Type B pancreatic cell (in vitro differentiated cells): ENCODE data around the gene C22orf39. TPM values are rescaled to one million over a fixed set of nuclear protein-coding genes. Genes with fewer than 3 reads are reported as not detected.

Experiments used
- DNase-seq: peaks from one replicate; pipeline ENCODE4 v3.0.0; 2021; ENCODE audit warnings: mixed read lengths; ENCODE audit not compliant: unreplicated experiment; ENCODE audit errors: extremely low spot score
- H3K27ac Mint-ChIP-seq: 2 replicates; pipeline ENCODE4 v1.8.0; 2021; ENCODE audit warnings: mild to moderate bottlenecking, mixed read lengths
- H3K27me3 Mint-ChIP-seq: 2 replicates; pipeline ENCODE4 v1.8.0; 2021; ENCODE audit warnings: mixed read lengths
- H3K36me3 Mint-ChIP-seq: 2 replicates; pipeline ENCODE4 v1.8.0; 2021; ENCODE audit warnings: mixed read lengths
- H3K4me1 Mint-ChIP-seq: one replicate; pipeline ENCODE4 v1.8.0; 2021; ENCODE audit warnings: mixed read lengths; ENCODE audit not compliant: unreplicated experiment
- H3K4me3 Mint-ChIP-seq: 2 replicates; pipeline ENCODE4 v1.8.0; 2021; ENCODE audit warnings: mild to moderate bottlenecking, mixed read lengths
- H3K9me3 Mint-ChIP-seq: 2 replicates; pipeline ENCODE4 v1.8.0; 2021; ENCODE audit warnings: mixed read lengths
- CTCF ChIP-seq: fragments of 200-600 bp; sonication (generic); conservative IDR thresholded peaks from 2 replicates; pipeline ENCODE4 v1.5.0; 2021; ENCODE audit warnings: antibody characterized with exemption, mild to moderate bottlenecking
- total RNA-seq: library from RNA; stranded (reverse); gene quantifications from 2 replicates; pipeline ENCODE4 v1.2.1, GENCODE V29; 2021; ENCODE audit warnings: low replicate concordance

C22orf39 gene
- total RNA-seq, 1 donor from 2014 or later: 30.3 TPM

- Mint-ChIP-seq H3K36me3 (peaks cover 26% of the 10 kb centered on the region), H3K27ac (no peak overlapping the region)
These were observed 19.6 kb upstream of the C22orf39 start for GRCh38 chr22:19466848-19467752.

GRCh38 chr22:19466126-19466716 is 18.7 kb upstream of the C22orf39 start:
- Mint-ChIP-seq H3K4me1 (no peaks in the 10 kb centered on the region), H3K9me3 (no peaks in the 10 kb centered on the region), H3K27me3 (no peaks in the 10 kb centered on the region), H3K4me3 (no peak overlapping the region), H3K36me3 (peaks cover 26% of the 10 kb centered on the region), H3K27ac (no peak overlapping the region)
- no peak for TF ChIP-seq CTCF
- DNase-seq: no peak

More at GRCh38 chr22:19466848-19467752, 19.6 kb upstream of the C22orf39 start:
- no peak for DNase-seq
- no peak overlapping the region for H3K4me3 Mint-ChIP-seq
- H3K27me3 Mint-ChIP-seq: no peaks in the 10 kb centered on the region
- no peaks in the 10 kb centered on the region for H3K4me1 Mint-ChIP-seq
- no peak for TF ChIP-seq CTCF
- no peaks in the 10 kb centered on the region for H3K9me3 Mint-ChIP-seq

GRCh38 chr22:19464975-19465374 is 17.5 kb upstream of the C22orf39 start:
- Mint-ChIP-seq H3K27me3 (no peaks in the 10 kb centered on the region), H3K4me1 (no peaks in the 10 kb centered on the region), H3K36me3 (peaks cover 24% of the 10 kb centered on the region), H3K27ac (no peak overlapping the region), H3K4me3 (no peak overlapping the region), H3K9me3 (no peaks in the 10 kb centered on the region)
- TF ChIP-seq CTCF: no peak
- DNase-seq: no peak

- Mint-ChIP-seq H3K9me3 (no peaks in the 10 kb centered on the region), H3K27me3 (no peaks in the 10 kb centered on the region), H3K27ac (no peak overlapping the region), H3K4me3 (no peak overlapping the region), H3K4me1 (no peaks in the 10 kb centered on the region), H3K36me3 (peaks cover 25% of the 10 kb centered on the region)
- no peak for DNase-seq
- TF ChIP-seq CTCF: no peak
These were observed 17.0 kb upstream of the C22orf39 start for GRCh38 chr22:19464546-19464945.

GRCh38 chr22:19463491-19464469 is 16.3 kb upstream of the C22orf39 start:
- no peaks in the 10 kb centered on the region for H3K9me3 Mint-ChIP-seq
- H3K27me3 Mint-ChIP-seq: no peaks in the 10 kb centered on the region
- H3K4me1 Mint-ChIP-seq: no peaks in the 10 kb centered on the region
- no peak for DNase-seq
- H3K27ac Mint-ChIP-seq: no peak overlapping the region
- H3K36me3 Mint-ChIP-seq: peaks cover 21% of the 10 kb centered on the region
- TF ChIP-seq CTCF: no peak
- H3K4me3 Mint-ChIP-seq: no peak overlapping the region
